Measurements from ENCODE around the gene RCBTB1. TPM values are rescaled to one million over a fixed set of nuclear protein-coding genes. Genes with fewer than 3 reads are reported as not detected.

The RCBTB1 gene
- total and polyA plus RNA-seq, 2 donors (not counting 3 experiments of a cell fraction or from before 2014, with no cell fraction given) = 12.1 to 23.8 TPM

GRCh38 chr13:49579501-49579900 is 5.9 kb downstream of the RCBTB1 start:
- peaks cover 0 to 5% of the 10 kb centered on the region in 2 experiments for H3K36me3 ChIP-seq (ENCODE audit: control insufficient read depth in 2 of 2, extremely low read depth in 1 of 2, insufficient read depth in 2 of 2, low read length in 2 of 2)
- intact Hi-C loops (cut with micrococcal nuclease) (no loop called here), dilution Hi-C loops (cut with MboI; ENCODE audit: extremely low pct_ligation_motif_present, low sequenced_read_pairs) (no loop called here)
- no peaks in the 10 kb centered on the region for H4K20me1 ChIP-seq (replicated peaks; ENCODE audit: control insufficient read depth, extremely low read depth, insufficient read depth, low read length)
- H3K4me2 ChIP-seq (ENCODE audit: insufficient read depth, low read length) = no peak overlapping the region
- H3K4me1 ChIP-seq (ENCODE audit: control insufficient read depth, extremely low read depth, insufficient read depth, low read length) = peaks cover 7% of the 10 kb centered on the region
- no peaks in the 10 kb centered on the region for H3K9me3 ChIP-seq (replicated peaks; ENCODE audit: control insufficient read depth, insufficient read depth, low read length)
- no peak overlapping the region for H3K4me3 ChIP-seq (replicated peaks in 1 of 3; ENCODE audit: insufficient read depth in 1 of 3, low read depth in 1 of 3, low read length in 3 of 3)
- H3K9ac ChIP-seq (replicated peaks; ENCODE audit: extremely low read depth, insufficient read depth, low read length) = no peak overlapping the region
- H3K9me1 ChIP-seq (replicated peaks; ENCODE audit: control insufficient read depth, extremely low read depth, insufficient read depth, low read length) = no peaks in the 10 kb centered on the region
- TF ChIP-seq JUN (IDR thresholded peaks at IDR 0.05; ENCODE audit: borderline replicate concordance, insufficient read depth, insufficient read length, low read depth) (no peak), POLR2A (IDR thresholded peaks at IDR 0.05; ENCODE audit: low read depth, low read length) (no peak), POLR2AphosphoS5 (IDR thresholded peaks at IDR 0.05; ENCODE audit: insufficient read depth, low read depth, low read length) (no peak), MYC (IDR thresholded peaks at IDR 0.05; ENCODE audit: low read depth, low read length) (no peak), FOS (IDR thresholded peaks at IDR 0.05; ENCODE audit: borderline replicate concordance, insufficient read depth, low read length) (no peak), GATA2 (IDR thresholded peaks at IDR 0.05; ENCODE audit: insufficient read depth, insufficient read length, low read depth, low read length) (no peak), EZH2 (IDR thresholded peaks at IDR 0.05; ENCODE audit: borderline replicate concordance, low read depth, low read length, severe bottlenecking) (no peak), CTCF (IDR thresholded peaks at IDR 0.05; ENCODE audit: extremely low read depth in 1 of 2, insufficient read depth in 1 of 2, low read depth in 1 of 2, low read length in 2 of 2) (no peak)
- TF ChIP-seq, protein P1, sequence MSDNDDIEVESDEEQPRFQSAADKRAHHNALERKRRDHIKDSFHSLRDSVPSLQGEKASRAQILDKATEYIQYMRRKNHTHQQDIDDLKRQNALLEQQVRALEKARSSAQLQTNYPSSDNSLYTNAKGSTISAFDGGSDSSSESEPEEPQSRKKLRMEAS (IDR thresholded peaks at IDR 0.05; ENCODE audit: insufficient read depth, insufficient read length) = no peak
- CTCF ChIA-PET = no interaction called here
- no peak overlapping the region for H3K27ac ChIP-seq (ENCODE audit: insufficient read depth, low read depth, low read length)
- H3K79me2 ChIP-seq (ENCODE audit: control insufficient read depth, insufficient read depth, low read length) = peaks cover 14% of the 10 kb centered on the region
- no peak for FAIRE-seq
- H2AFZ ChIP-seq (ENCODE audit: low read depth, low read length) = no peak overlapping the region
- H3K27me3 ChIP-seq (ENCODE audit: control insufficient read depth in 2 of 2, insufficient read depth in 2 of 2, low read length in 2 of 2) = no peaks in the 10 kb centered on the region
- DNase-seq (ENCODE audit: low read depth, low spot score) = no peak
- BruUV-seq (replicated peaks) = no TSS peak
- POLR2A ChIA-PET = no interaction called here
